ENCODE measurements around the gene GFAP.

- TF ChIP-seq CTCF (IDR thresholded peaks at IDR 0.05; ENCODE audit: low read depth, low read length, missing input control) (no peak), REST (IDR thresholded peaks at IDR 0.05) (no peak), RXRA (IDR thresholded peaks at IDR 0.05) (no peak)
Measured at GRCh38 chr17:44960691-44961090, 45.4 kb upstream of the GFAP start.

All from liver (tissue), 3 donors.